ENCODE results near the gene LCN6.

DNA sequence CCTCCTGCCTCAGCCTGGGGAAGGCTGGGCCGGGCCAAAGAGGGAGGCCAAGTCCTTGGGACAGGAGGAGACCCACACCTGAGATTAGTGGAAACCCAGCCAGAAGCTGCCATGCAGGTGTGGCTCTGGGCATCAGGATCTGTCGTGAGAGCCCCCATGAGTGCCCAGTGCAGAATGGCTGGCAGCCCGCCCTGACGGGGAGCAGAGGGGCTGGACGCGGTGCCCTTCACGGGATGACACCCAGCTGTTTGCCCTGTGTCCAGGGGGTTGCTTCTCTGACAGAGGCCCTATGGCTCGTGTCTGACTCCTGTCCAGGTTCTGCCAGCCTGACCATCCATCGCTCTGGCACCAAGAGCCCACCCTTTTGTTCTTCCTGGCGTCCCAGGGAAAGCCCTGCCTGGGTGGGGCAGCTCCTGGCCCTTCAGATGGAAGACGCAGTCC lies 27.4 kb downstream of the LCN6 start:
- TF ChIP-seq, protein P1, sequence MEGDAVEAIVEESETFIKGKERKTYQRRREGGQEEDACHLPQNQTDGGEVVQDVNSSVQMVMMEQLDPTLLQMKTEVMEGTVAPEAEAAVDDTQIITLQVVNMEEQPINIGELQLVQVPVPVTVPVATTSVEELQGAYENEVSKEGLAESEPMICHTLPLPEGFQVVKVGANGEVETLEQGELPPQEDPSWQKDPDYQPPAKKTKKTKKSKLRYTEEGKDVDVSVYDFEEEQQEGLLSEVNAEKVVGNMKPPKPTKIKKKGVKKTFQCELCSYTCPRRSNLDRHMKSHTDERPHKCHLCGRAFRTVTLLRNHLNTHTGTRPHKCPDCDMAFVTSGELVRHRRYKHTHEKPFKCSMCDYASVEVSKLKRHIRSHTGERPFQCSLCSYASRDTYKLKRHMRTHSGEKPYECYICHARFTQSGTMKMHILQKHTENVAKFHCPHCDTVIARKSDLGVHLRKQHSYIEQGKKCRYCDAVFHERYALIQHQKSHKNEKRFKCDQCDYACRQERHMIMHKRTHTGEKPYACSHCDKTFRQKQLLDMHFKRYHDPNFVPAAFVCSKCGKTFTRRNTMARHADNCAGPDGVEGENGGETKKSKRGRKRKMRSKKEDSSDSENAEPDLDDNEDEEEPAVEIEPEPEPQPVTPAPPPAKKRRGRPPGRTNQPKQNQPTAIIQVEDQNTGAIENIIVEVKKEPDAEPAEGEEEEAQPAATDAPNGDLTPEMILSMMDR (IDR thresholded peaks at IDR 0.05), result no peak
- no peak for TF ChIP-seq POLR2A (IDR thresholded peaks at IDR 0.05)
